Spleen (tissue), 11 donors: ENCODE data around the gene OSBPL10. TPM values are rescaled to one million over a fixed set of nuclear protein-coding genes. Genes with fewer than 3 reads are reported as not detected.

Experiments used
- DNase-seq: peaks from one replicate; pipeline ENCODE4 v3.0.0-alpha.2; 2020
- H3K27ac ChIP-seq, 8 donors: fragments of 200-600 bp; sonication (generic) in 7 of 8; 1 replicate in 4 of 8; 2 replicates in 4 of 8; pipeline versions ENCODE4 v1.5.0 to v1.8.0; 2016 to 2021; ENCODE audit warnings: inconsistent platforms in 4 of 8, mild to moderate bottlenecking in 4 of 8, moderate library complexity in 1 of 8
- H3K27me3 ChIP-seq, 7 donors: fragments of 200-600 bp; sonication (generic) in 6 of 7; replicated peaks in 1 of 7; 1 replicate in 4 of 7; 2 replicates in 3 of 7; pipeline versions ENCODE4 v1.5.0 to v1.8.0; 2016 to 2021; ENCODE audit warnings: inconsistent platforms in 3 of 7, mild to moderate bottlenecking in 1 of 7
- H3K36me3 ChIP-seq, 6 donors: fragments of 200-600 bp; sonication (generic) in 5 of 6; 1 replicate in 4 of 6; 2 replicates in 2 of 6; pipeline versions ENCODE4 v1.5.0 to v1.8.0; 2016 to 2021; ENCODE audit warnings: inconsistent platforms in 2 of 6
- H3K4me1 ChIP-seq, 6 donors: fragments of 200-600 bp; sonication (generic) in 5 of 6; 1 replicate in 3 of 6; 2 replicates in 3 of 6; pipeline versions ENCODE4 v1.5.0 to v1.8.0; 2016 to 2021; ENCODE audit warnings: inconsistent platforms in 3 of 6
- H3K4me3 ChIP-seq, 8 donors: fragments of 200-600 bp; sonication (generic) in 7 of 8; 1 replicate in 4 of 8; 2 replicates in 4 of 8; pipeline versions ENCODE4 v1.5.0 to v1.8.0; 2016 to 2021; ENCODE audit warnings: inconsistent platforms in 4 of 8, mild to moderate bottlenecking in 4 of 8, moderate library complexity in 2 of 8
- H3K9me3 ChIP-seq, 8 donors: fragments of 200-600 bp; sonication (generic) in 7 of 8; 1 replicate in 4 of 8; 2 replicates in 4 of 8; pipeline versions ENCODE4 v1.5.0 to v1.8.0; 2016 to 2021; ENCODE audit warnings: inconsistent platforms in 4 of 8
- POLR2A ChIP-seq, 3 donors: fragments of 450-650 bp; IDR thresholded peaks; one replicate each; pipeline ENCODE4 v1.5.1; 2017; ENCODE audit warnings: antibody characterized with exemption in 3 of 3, mild to moderate bottlenecking in 1 of 3
- POLR2AphosphoS5 ChIP-seq, 3 donors: sonication (generic); formaldehyde crosslinking; IDR thresholded peaks; one replicate each; pipeline ENCODE4 v1.5.1; 2017; ENCODE audit warnings: antibody characterized with exemption in 3 of 3
- WGBS, 5 donors: extraction: QIAGEN DNeasy Blood & Tissue Kit in 3 of 5; methylation state at CpG; one replicate each; pipeline versions ENCODE4 v1.1.5 to v1.1.7; 2013 to 2018; 5-methylcytosine and 5-hydroxymethylcytosine counted together
- intact Hi-C: fragments of 100-400 bp; cut with DNase I; formaldehyde crosslinking; loops from one replicate; pipeline ENCODE4 v1.15.0; 2023; ENCODE audit warnings: low total_unique reads
- polyA plus RNA-seq, 3 donors: library from polyadenylated mRNA; stranded (reverse); fragments of 200-250 nt; gene quantifications; one replicate each; pipeline ENCODE4 v1.2.1, GENCODE V29; 2013
- total RNA-seq, 7 donors: library from RNA; depleted of rRNA in 3 of 7; stranded (reverse); fragments of >200 nt in 3 of 7; fragmentation: NEBNext Ultra II Directional in 4 of 7; extraction: Animal tissue kit (Norgen Biotek cat#: 25700) in 4 of 7; gene quantifications; one replicate each; pipeline versions ENCODE4 v1.1.0 to v1.2.1, GENCODE V29; 2016 to 2021
- TF ChIP-seq, protein P1 (sequence below), 11 experiments: fragments of 200-600 bp in 7 of 11; fragments of 450-650 bp in 4 of 11; sonication (generic) in 4 of 11; IDR thresholded peaks in 8 of 11; conservative IDR thresholded peaks in 3 of 11; 1 replicate in 7 of 11; 2 replicates in 4 of 11; pipeline versions ENCODE4 v1.4.0 to v1.8.0; 2016 to 2021; ENCODE audit warnings: antibody characterized with exemption in 11 of 11, inconsistent platforms in 4 of 11, mild to moderate bottlenecking in 1 of 11
- donor health status: healthy with polysubstance abuse.
- donor health status: DM: no; HTN: no; CAD: no; lungs with moderate emphysema.
- donor health status: DM: no; HTN: no; CAD: no.
- donor health status: Bipolar disorder and iron deficiency.
- donor health status: healthy.
- donor health status: DM: no; HTN: no; CAD: no.
- donor health status: DM: yes; HTN: yes; CAD: no.

Gene OSBPL10
- total and polyA plus RNA-seq, 10 donors = 3.8 to 95.1 (median 56.5) TPM

DNA sequence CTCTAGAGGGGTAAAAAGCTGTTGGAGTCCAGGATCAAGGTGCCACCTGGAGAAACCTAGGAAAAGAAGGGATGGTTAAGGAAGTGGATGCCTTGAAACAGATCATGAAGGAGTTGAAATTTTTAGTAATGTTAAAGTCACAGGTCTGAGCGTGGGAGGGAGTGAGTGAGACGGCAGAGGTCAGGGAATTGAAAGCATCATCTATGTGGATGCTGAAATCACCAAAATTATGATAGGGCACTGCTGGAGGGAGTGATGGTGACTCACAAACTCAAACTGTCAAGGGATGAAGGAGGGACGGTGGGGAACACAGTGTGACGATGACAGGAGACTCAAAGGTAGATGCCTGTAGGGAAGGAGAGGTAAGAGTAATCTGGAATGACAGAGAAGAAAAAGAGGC, 205.7 kb downstream of the OSBPL10 start:
- WGBS, 5 donors = 89 to 96% (median 94%) methylated on average over 4 of the region's 4 CpGs
- H3K27me3 ChIP-seq = no peaks in the 10 kb centered on the region
- intact Hi-C loops = no loop called here

DNA sequence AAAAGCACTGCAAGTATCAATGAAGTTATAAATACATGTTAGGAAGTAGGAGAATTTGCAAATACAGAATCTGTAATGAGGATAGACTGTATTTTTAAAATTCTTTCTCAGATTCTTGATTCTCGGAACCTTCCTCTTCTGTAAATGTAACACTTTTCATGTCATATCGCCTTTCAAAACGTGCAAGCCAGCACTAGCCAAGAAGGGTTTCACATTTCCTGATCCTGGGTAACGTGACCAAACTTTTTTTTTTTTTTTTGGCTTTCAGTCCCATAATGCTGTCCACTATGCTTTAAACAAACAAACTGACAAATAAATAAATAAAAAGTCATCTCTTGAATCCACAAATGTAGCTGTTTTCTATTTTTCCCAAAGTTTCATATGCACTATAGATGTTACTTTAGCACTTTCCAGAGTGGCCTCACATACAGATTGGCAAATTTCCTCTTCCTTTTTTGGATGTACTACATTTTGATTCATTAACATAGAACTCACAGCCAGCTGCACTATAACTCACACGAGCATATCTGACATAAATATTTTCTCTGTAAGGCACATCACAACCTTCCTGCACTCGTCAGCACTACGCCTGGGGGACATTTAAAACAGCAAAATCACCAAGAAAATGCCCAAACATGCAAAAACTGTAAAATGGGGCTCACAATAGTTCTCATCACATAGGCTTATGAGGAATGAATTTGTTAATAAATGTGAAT, 208.1 kb downstream of the OSBPL10 start:
- no peak for DNase-seq
- no peak overlapping the region for H3K4me3 ChIP-seq

More for the DNA sequence above, 205.7 kb downstream of the OSBPL10 start:
- no peak for TF ChIP-seq POLR2AphosphoS5 (IDR thresholded peaks at IDR 0.05)
- TF ChIP-seq, protein P1, sequence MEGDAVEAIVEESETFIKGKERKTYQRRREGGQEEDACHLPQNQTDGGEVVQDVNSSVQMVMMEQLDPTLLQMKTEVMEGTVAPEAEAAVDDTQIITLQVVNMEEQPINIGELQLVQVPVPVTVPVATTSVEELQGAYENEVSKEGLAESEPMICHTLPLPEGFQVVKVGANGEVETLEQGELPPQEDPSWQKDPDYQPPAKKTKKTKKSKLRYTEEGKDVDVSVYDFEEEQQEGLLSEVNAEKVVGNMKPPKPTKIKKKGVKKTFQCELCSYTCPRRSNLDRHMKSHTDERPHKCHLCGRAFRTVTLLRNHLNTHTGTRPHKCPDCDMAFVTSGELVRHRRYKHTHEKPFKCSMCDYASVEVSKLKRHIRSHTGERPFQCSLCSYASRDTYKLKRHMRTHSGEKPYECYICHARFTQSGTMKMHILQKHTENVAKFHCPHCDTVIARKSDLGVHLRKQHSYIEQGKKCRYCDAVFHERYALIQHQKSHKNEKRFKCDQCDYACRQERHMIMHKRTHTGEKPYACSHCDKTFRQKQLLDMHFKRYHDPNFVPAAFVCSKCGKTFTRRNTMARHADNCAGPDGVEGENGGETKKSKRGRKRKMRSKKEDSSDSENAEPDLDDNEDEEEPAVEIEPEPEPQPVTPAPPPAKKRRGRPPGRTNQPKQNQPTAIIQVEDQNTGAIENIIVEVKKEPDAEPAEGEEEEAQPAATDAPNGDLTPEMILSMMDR (IDR thresholded peaks at IDR 0.05 in 8 of 11, conservative IDR thresholded peaks at IDR 0.05 in 3 of 11) = no peak
- TF ChIP-seq POLR2A (IDR thresholded peaks at IDR 0.05) = no peak
- no peak overlapping the region for H3K27ac ChIP-seq
- peaks cover 0 to 10% (median 0%) of the 10 kb centered on the region in 6 donors for H3K4me1 ChIP-seq
- DNase-seq = no peak
- H3K9me3 ChIP-seq = peaks cover 0 to 15% (median 8%) of the 10 kb centered on the region in 8 donors
- no peak overlapping the region for H3K4me3 ChIP-seq
- no peaks in the 10 kb centered on the region for H3K36me3 ChIP-seq

DNA sequence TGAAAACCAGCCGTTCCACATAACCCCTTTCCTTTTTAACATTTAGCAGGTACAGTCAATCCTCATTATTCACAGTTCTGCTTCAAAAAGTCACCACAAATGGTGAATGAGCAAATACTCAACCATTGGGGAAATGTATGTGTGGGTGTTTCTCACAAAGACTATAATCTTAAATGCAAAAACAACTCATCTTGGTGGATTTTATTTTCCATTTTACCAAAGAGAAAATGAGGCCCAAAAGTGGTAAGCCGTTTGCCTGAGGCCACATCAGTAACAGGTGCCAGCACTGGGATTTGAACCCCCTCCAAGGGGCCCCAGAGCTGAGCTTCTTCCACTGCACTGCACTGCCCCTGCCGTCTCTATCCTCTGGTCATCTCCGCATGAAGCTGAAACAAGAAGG, 208.8 kb downstream of the OSBPL10 start:
- H3K27ac ChIP-seq = no peak overlapping the region
- H3K4me3 ChIP-seq = no peak overlapping the region
- H3K36me3 ChIP-seq = no peaks in the 10 kb centered on the region
- intact Hi-C loops = no loop called here
- 69 to 88% (median 77%) methylated on average over 4 of the region's 4 CpGs for WGBS, 5 donors
- no peak for TF ChIP-seq POLR2AphosphoS5 (IDR thresholded peaks at IDR 0.05)
- TF ChIP-seq POLR2A (IDR thresholded peaks at IDR 0.05) = no peak
- TF ChIP-seq, protein P1 (IDR thresholded peaks at IDR 0.05 in 8 of 11, conservative IDR thresholded peaks at IDR 0.05 in 3 of 11) = no peak
- H3K4me1 ChIP-seq = peaks cover 0 to 20% (median 3%) of the 10 kb centered on the region in 6 donors
- DNase-seq = no peak
- no peaks in the 10 kb centered on the region for H3K27me3 ChIP-seq
- no peaks in the 10 kb centered on the region for H3K9me3 ChIP-seq

More for the DNA sequence above, 208.1 kb downstream of the OSBPL10 start:
- 55 to 80% (median 65%) methylated on average over 7 of the region's 7 CpGs for WGBS, 5 donors
- TF ChIP-seq POLR2A (IDR thresholded peaks at IDR 0.05) = no peak
- TF ChIP-seq POLR2AphosphoS5 (IDR thresholded peaks at IDR 0.05) = no peak
- TF ChIP-seq, protein P1 (IDR thresholded peaks at IDR 0.05 in 8 of 11, conservative IDR thresholded peaks at IDR 0.05 in 3 of 11) = no peak
- no peaks in the 10 kb centered on the region for H3K36me3 ChIP-seq
- H3K9me3 ChIP-seq = no peaks in the 10 kb centered on the region
- H3K4me1 ChIP-seq = peaks cover 0 to 16% (median 3%) of the 10 kb centered on the region in 6 donors
- H3K27ac ChIP-seq = no peak overlapping the region
- intact Hi-C loops = no loop called here
- no peaks in the 10 kb centered on the region for H3K27me3 ChIP-seq

DNA sequence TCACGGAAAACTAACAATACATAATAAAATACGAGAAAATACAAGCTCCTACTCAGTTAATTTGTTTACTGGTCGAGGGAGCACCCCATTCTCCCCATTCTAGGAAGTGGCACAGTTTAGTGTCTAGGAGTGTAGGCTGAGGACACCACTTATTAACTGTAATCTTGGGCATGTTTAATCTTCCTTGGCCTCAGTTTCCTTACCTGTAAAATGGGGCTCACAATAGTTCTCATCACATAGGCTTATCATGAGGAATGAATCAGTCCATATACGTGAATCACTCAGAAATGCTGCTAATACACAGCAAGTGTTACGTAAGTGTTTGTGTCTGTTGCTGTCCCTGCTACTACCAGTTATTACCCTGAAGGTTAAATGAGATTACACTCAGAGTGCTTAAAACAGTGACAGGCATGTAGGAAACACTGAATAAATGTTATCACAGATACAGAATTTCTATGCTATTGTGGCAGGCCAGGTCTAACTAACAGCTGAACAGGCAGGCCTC, 210.2 kb downstream of the OSBPL10 start:
- TF ChIP-seq POLR2AphosphoS5 (IDR thresholded peaks at IDR 0.05) (no peak), POLR2A (IDR thresholded peaks at IDR 0.05) (no peak)
- TF ChIP-seq, protein P1 (IDR thresholded peaks at IDR 0.05 in 8 of 11, conservative IDR thresholded peaks at IDR 0.05 in 3 of 11) = no peak
- intact Hi-C loops = no loop called here
- Histone ChIP-seq H3K27me3 (no peaks in the 10 kb centered on the region), H3K27ac (no peak overlapping the region), H3K4me3 (no peak overlapping the region), H3K4me1 (peaks cover 0 to 20% (median 3%) of the 10 kb centered on the region in 6 donors), H3K36me3 (no peaks in the 10 kb centered on the region), H3K9me3 (no peaks in the 10 kb centered on the region)
- WGBS, 5 donors = 72 to 80% (median 75%) methylated on average over 5 of the region's 5 CpGs
- DNase-seq = no peak
